Bronchial epithelial cell (primary cell): ENCODE results near the gene ARHGDIB. TPM values are rescaled to one million over a fixed set of nuclear protein-coding genes. Genes with fewer than 3 reads are reported as not detected.

Experiments used
- DNase-seq: peaks from one replicate; pipeline ENCODE4 v3.0.0-alpha.2; 2010; ENCODE audit warnings: low read depth
- FAIRE-seq: peaks from 2 replicates; lab custom pipeline; 2011; peaks lifted over from hg19 to GRCh38; lab: Jason Lieb, UNC
- H3K27me3 ChIP-seq: 2 replicates; pipeline ENCODE4 v1.5.1; 2011; ENCODE audit warnings: low read length; ENCODE audit not compliant: control insufficient read depth, insufficient read depth
- H3K36me3 ChIP-seq: 2 replicates; pipeline ENCODE4 v1.5.1; 2011; ENCODE audit warnings: low read length; ENCODE audit not compliant: control insufficient read depth, insufficient read depth
- H3K4me3 ChIP-seq: 2 replicates; pipeline ENCODE4 v1.5.1; 2011; ENCODE audit warnings: mild to moderate bottlenecking, low read depth, low read length, control low read depth
- total RNA-seq: library from RNA; depleted of rRNA; stranded (reverse); fragments of >200 nt; gene quantifications from 2 replicates; pipeline ENCODE4 v1.2.1, GENCODE V29; 2014
- TF ChIP-seq, protein P1 (sequence below): IDR thresholded peaks from 2 replicates; pipeline ENCODE4 v1.5.1; 2011; ENCODE audit warnings: mild to moderate bottlenecking, moderate library complexity, low read length, control low read depth, inconsistent platforms; ENCODE audit not compliant: insufficient read depth, severe bottlenecking

ARHGDIB gene
- total RNA-seq, 1 donor from 2014 or later: 0.53 TPM

DNA sequence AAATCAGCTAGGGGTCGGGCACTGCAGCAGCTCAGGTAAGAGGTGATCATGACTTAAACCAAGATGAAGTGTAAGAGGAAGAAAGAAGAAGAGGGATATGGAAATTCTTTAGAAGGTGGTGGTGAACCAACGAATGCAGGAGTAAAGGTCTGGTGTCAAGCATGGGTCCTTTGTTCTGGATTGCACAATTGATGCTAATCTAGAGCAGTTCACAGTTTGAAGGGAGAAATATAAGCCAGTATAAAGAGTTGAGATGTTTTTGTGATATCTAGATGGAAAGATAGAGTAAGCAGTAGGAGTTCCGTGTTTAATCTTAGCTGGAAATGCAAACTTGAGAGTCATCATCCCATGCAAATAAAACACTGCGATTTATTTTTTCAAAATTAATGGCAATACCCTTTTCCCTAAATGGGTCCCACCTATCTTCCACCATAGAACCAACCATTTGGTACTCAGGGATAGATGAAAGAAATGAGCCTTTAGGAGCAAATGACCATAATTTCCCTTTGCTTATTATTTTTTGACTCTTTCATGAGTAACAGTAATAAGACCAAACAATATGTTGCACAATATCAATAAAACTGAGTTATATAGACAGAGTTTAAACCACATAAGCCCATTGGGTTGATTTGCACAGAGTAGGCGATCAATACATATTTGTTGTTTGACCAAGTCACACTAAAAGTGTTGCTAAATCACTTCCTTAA, 60.7 kb downstream of the ARHGDIB start:
- no peak for DNase-seq
- no peak for FAIRE-seq
- H3K36me3 ChIP-seq: no peaks in the 10 kb centered on the region
- H3K4me3 ChIP-seq: no peak overlapping the region
- TF ChIP-seq, protein P1, sequence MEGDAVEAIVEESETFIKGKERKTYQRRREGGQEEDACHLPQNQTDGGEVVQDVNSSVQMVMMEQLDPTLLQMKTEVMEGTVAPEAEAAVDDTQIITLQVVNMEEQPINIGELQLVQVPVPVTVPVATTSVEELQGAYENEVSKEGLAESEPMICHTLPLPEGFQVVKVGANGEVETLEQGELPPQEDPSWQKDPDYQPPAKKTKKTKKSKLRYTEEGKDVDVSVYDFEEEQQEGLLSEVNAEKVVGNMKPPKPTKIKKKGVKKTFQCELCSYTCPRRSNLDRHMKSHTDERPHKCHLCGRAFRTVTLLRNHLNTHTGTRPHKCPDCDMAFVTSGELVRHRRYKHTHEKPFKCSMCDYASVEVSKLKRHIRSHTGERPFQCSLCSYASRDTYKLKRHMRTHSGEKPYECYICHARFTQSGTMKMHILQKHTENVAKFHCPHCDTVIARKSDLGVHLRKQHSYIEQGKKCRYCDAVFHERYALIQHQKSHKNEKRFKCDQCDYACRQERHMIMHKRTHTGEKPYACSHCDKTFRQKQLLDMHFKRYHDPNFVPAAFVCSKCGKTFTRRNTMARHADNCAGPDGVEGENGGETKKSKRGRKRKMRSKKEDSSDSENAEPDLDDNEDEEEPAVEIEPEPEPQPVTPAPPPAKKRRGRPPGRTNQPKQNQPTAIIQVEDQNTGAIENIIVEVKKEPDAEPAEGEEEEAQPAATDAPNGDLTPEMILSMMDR: no peak
- no peaks in the 10 kb centered on the region for H3K27me3 ChIP-seq

DNA sequence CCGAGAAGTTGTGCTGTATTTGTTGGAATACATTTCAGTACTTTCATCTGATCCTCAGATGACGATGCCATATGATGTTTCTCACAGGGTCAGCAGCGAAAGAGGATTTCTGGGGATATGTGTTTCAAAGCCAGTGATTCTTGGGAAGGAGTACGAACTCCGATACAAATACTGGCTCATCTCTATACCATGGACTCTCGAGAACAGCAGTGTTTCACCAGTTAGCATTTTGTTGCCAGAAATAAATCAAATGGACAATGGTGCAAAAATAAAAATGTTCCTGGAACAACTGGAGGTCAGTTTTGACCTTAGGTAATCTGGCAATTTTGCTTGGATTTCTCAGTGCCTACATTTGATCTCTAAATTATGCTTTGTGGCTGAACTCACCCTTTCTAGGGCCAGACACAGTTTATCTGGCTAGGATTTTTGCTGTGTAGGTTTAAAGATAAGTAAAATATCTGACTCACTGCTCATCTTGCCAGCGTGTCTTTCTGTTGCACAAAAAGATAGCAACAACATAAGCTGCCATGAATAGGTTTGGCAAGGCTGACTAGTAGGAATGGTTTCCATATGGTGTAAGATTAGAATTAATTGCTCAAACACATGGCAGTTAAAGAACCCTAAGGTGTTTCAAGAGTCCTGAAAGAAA, 64.8 kb downstream of the ARHGDIB start:
- no peak overlapping the region for H3K4me3 ChIP-seq
- H3K27me3 ChIP-seq: no peaks in the 10 kb centered on the region
- TF ChIP-seq, protein P1: no peak
- DNase-seq (no peak), FAIRE-seq (no peak)
- no peaks in the 10 kb centered on the region for H3K36me3 ChIP-seq

DNA sequence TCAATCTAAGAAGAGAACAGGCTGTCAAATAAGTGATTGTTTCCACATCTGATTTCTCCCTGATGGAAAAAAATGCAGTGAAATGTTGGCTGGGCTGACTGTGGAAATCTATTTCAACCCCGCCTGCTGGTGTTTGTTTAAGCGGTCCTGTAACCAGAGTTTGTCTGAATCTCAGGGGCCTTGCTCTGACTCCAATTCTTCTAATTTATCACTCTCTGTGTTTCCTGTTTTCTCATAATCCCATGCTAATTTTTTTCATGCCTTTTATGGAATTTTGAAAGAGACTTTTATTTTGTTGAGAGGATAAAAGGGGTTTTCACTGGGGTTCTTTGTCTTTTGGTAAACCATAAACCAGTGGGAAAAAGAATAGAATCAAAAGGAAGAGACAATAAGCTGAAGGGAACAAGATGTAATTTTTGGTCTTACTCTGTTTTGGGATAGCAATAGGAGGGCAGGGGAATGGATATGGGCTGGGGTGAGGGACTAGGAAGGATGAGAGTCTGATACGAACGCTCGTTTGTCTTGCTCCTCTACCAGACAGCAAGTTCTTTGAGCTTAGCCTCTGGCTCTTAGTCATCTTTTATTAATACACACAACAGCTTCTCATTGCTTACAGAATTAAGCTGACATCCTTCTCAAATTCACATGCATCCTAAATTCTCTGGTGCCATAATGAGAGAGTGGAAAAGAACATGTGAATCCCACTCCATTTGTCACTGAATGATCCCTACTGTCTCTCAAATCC, 67.7 kb downstream of the ARHGDIB start:
- Histone ChIP-seq H3K27me3 (no peaks in the 10 kb centered on the region), H3K36me3 (no peaks in the 10 kb centered on the region), H3K4me3 (no peak overlapping the region)
- DNase-seq (no peak), FAIRE-seq (no peak)
- TF ChIP-seq, protein P1: no peak

DNA sequence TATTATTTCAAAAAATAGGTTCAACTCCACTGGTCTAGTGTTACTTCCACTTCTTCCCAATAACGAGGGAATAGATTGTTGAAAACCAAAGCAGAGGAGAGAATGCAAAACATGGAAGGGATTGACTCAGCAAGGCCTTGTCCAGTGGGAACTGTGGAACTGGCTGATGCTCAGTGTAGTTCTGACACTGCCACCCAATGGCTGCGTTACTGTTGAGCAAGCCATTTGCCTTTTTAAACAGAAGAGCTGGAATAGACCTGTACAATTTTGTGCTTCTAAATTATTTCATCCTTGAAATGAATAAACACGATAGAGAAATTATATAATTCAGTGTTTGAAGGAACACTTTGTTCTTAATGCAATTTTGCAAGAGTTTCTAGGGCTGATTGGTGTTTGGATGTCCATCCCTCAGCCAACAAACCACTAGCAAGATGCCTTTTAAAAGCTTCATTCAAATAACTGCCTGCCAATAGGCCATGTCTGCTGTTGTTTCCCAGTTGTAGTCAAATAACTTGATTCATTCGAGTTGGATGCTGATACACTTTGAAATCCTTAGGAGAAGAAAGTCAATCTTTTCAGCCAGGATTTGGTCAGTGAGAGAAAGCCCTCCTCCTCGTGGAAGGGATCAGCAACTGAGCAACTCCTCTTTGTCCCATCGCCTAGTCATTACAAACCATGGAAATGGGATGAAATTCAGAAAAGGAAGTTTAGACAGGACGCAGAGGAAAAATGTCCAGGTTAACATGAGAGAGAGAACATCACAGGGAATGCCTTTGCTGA, 68.5 kb downstream of the ARHGDIB start:
- Histone ChIP-seq H3K27me3 (no peaks in the 10 kb centered on the region), H3K4me3 (no peak overlapping the region), H3K36me3 (no peaks in the 10 kb centered on the region)
- FAIRE-seq (no peak), DNase-seq (no peak)
- TF ChIP-seq, protein P1: no peak

Other genes with a start within 250 kb of the ARHGDIB start
- 3.7 and 9.2 TPM in 2 replicates for gene WBP11, start 158.1 kb downstream of the ARHGDIB start, total RNA-seq
- gene C12orf60, start 157.9 kb downstream of the ARHGDIB start, total RNA-seq: 1.4 and 2.1 TPM in 2 replicates
- not detected in 2 replicates for gene SMCO3, start 147.4 kb downstream of the ARHGDIB start, total RNA-seq
- not detected in 2 replicates for gene ART4, start 118.1 kb downstream of the ARHGDIB start, total RNA-seq
- 0.79 TPM in 1 of 2 replicates, not detected in the other for gene MGP, start 75.7 kb downstream of the ARHGDIB start, total RNA-seq
- gene ERP27, start 23.1 kb downstream of the ARHGDIB start, total RNA-seq: not detected in 2 replicates
- gene PDE6H, start 11.4 kb upstream of the ARHGDIB start, total RNA-seq: not detected in 2 replicates